B cell (primary cell): ENCODE measurements around the gene KCNN2.

Source experiments
- EZH2 ChIP-seq: IDR thresholded peaks from 2 replicates; pipeline ENCODE4 v1.6.1; 2012; ENCODE audit warnings: borderline replicate concordance, low read depth, mild to moderate bottlenecking, moderate library complexity, low read length; ENCODE audit not compliant: insufficient read depth, poor library complexity, severe bottlenecking
- TF ChIP-seq, protein P1 (sequence below): fragments of 200-600 bp; IDR thresholded peaks from one replicate; pipeline ENCODE4 v1.8.0; 2022; ENCODE audit warnings: antibody characterized with exemption, mild to moderate bottlenecking

DNA sequence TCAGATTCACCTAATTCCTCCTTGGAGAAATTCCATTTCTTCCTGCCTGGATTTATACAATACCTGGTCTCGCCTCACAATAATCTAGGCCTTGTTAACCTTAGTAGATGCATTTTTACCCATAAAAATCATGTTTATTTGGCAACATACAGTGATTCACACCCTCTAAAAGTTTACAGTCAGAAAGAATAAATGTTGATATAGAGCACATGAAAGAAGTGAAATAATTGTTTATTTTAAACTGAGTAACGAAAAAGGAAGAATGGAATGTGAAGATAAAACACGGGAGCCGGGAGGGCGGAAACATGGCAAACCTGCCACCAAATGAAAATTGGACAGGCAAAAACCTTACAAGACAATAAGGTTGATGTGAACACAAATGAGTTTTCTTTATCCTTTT is 28.9 kb upstream of the KCNN2 start:
- TF ChIP-seq, protein P1, sequence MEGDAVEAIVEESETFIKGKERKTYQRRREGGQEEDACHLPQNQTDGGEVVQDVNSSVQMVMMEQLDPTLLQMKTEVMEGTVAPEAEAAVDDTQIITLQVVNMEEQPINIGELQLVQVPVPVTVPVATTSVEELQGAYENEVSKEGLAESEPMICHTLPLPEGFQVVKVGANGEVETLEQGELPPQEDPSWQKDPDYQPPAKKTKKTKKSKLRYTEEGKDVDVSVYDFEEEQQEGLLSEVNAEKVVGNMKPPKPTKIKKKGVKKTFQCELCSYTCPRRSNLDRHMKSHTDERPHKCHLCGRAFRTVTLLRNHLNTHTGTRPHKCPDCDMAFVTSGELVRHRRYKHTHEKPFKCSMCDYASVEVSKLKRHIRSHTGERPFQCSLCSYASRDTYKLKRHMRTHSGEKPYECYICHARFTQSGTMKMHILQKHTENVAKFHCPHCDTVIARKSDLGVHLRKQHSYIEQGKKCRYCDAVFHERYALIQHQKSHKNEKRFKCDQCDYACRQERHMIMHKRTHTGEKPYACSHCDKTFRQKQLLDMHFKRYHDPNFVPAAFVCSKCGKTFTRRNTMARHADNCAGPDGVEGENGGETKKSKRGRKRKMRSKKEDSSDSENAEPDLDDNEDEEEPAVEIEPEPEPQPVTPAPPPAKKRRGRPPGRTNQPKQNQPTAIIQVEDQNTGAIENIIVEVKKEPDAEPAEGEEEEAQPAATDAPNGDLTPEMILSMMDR: no peak
- no peak for TF ChIP-seq EZH2
